NCI-H82 (cell line): ENCODE results near the gene FHOD3.

Source experiments
- DNase-seq: peaks from one replicate; lab custom pipeline; 2025; lab: John Stamatoyannopoulos, UW

Gene FHOD3

GRCh38 chr18:36630917-36631316, 333.4 kb downstream of the FHOD3 start:
- no peak for DNase-seq

DNA sequence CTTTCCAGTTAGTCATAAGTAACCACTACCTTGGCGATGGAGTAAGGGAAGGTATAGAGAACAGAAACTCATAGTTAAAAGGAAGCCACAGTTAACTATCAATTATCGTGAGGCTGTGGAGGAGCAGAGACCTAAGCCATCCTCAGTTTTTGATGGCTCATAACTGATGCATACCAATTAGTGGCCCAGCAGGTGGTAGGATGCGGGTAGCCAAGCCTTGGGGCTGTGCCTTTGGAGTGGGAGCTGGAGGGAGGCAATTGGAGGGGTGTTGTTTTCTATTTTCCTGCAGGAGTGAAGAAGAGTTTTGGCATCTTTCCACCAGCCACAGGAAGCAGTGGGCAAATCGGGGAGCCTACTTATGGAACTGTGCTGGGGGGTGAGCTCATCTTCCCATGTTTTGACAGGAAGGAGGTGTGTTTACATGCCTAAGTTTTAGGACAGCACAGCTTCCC, 336.5 kb downstream of the FHOD3 start:
- DNase-seq, result no peak

DNA sequence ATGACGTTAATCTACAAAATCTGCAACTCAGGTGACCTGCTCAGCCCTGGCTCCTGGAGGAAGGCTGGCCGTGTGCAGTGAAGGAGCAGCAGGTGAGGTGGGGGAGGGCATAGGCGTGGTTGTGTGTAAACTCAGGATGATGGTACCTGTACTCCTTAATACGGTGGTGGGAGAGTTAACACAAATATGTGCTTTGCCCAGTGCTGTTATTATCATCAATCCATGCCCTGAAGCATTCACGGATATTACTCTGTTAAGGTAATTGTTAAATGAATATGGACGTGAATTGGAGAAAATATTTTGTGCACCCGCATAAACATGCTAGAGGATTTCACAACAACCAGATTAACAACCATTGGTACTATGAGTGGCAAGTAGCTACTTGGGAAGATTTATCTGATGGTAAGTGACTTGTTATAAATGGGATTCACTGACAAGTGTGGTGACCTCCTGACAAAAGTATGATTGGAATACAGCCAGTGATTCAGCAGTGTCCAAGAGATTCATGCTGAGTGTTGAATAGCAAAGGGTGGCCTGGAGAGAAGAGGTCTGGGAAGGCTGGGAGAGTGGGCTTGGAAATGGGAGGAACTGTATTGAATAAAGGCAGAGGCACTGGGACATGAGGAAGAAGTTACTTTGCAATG, 337.2 kb downstream of the FHOD3 start:
- no peak for DNase-seq

DNA sequence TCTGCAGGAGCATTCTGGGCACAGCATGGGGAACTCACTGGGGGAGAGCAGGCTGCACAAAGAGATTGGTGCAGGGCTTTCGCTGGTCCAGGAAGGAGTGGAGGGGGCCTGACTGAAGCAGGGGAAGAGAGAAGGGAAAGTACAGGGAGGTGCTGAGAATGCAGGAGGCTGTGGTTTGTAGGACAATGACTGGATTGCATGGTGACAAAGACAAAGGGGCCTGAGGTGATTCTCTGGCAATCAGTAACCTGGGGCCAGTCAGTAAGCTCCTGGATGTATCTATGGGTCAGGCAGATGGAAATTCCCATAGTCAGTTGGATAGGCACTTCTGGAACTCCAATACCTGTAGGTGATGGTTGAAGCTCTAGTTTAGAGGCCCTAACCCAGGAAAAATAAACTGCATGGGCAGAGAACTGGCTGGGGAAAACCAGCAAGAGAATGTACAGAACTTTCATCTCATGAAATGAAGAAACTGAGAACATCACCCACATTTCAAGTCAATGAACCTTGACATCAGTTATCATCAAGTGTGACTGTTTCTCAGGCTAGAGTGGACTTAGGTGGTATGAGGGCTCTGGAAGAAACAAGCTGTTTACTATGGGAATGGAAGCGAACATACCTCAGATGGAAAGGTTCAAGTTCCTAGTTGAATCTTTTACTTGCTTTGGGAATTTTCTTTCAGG, 338.0 kb downstream of the FHOD3 start:
- no peak for DNase-seq

GRCh38 chr18:36636237-36636817, 338.8 kb downstream of the FHOD3 start:
- no peak for DNase-seq

DNA sequence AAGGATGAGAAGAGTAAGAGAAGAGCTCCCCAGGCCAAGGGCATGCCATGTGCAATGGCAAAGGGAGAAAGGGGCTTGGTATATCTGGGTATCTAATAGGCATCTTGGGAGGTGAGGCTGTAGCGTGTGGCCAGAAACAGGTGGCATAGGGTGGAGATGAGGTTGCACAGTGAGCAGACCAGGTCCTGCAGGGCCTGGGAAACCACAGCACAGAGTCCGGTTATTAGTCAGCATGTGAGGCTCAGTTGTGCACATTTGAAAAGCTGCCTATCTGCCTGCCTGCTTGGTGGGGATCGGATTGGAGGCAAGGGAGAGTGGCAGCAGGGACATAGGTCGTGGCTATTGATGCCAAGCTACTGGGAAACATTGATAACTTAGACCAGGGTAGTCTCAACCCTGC, 340.7 kb downstream of the FHOD3 start:
- no peak for DNase-seq

- no peak for DNase-seq
Measured at GRCh38 chr18:36640021-36640952, 342.8 kb downstream of the FHOD3 start.

DNA sequence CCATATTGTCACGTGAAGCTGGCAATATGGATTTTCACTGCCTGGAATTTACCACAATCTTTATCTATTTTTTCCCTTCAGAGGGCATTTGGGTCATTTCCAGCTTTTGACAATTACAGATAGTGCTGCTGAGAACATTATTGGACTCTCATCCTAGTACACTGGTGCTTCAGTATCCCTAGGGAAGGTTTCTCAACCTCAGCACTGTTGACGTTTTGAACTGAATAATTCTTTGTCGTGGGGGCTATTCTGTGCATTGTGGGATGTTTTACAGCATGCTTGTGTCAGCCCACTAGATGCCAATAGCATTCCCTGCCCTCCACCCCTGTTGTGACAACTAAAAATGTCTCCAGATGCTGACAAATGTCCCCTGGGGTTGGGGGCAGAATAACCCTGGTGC, 345.5 kb downstream of the FHOD3 start:
- no peak for DNase-seq

- no peak for DNase-seq
Measured at GRCh38 chr18:36648803-36649202, 351.3 kb downstream of the FHOD3 start.

DNA sequence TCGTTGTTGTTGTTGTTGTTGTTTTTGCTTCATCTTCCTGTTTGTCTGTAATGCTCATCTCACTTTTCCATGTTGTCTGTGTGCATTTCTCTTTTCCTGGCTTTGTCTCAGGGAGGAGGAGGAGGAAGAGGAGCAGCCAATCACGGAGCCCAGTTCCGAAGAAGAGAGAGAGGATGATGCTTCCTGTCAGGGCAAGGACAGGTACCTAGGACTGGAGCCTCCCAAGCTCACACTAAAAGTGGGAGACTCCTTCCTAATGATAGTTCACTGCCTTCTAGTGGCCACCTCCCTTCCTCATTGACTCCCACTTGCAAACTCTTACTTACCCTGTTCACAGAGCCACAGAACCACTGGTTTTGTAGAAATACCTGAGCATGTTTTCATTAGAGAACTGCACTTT, 351.7 kb downstream of the FHOD3 start:
- no peak for DNase-seq

DNA sequence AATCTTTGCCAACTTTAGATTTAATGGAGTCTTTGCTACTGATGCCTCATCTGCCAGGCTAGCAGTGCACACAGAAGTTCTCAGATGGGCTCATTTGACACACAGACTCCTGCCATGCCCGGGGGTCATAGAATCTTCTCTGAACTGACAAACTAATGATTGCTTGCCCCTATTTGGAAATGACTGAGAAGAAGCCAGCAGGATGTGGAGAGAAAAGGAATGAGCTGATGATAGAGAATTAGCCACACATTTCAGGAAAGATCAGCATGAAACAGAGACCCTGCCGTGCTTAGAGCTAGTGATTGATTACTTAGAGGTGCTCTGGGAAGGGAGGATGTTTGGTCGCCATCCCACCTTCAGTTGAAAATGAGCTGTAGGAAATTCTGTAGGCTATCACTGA, 352.8 kb downstream of the FHOD3 start:
- DNase-seq, result no peak

DNA sequence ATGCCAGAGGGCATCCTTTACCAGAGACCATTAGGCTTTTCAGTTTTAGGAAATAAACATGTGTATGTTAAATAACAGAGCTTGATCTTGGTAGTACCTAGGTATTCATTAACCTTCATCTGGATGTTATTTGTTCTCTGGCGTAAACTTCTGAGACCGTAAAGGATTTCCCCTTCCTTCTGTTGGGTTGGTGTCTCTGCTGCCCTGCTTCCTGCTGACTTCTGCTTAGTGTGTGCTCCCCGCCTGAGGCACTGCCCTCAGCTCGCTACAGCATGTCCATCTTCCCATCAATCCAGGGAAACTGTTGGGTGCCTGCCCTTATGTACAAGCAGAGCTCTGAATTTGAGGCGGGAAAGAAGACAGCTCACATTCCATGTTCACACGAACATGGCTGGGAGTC, 353.4 kb downstream of the FHOD3 start:
- DNase-seq, result no peak

DNA sequence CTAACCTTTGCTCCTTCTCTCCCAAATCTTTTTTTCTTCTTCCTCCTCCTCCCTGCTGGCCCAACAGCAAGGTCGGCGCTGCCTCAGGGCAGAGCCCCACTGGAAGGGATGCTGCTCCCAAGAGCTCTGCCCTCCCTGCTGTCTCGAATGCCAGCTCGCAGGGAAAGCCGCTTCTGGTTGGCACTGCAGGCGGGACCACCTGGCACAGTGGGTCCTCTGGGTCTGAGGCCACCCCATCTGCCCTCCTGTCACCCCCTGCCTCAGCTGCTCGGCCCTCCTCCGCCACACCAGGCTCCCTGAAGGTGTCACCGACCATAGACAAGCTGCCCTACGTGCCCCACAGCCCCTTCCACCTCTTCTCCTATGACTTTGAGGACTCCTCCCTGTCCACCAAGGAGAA, 355.0 kb downstream of the FHOD3 start:
- no peak for DNase-seq

DNA sequence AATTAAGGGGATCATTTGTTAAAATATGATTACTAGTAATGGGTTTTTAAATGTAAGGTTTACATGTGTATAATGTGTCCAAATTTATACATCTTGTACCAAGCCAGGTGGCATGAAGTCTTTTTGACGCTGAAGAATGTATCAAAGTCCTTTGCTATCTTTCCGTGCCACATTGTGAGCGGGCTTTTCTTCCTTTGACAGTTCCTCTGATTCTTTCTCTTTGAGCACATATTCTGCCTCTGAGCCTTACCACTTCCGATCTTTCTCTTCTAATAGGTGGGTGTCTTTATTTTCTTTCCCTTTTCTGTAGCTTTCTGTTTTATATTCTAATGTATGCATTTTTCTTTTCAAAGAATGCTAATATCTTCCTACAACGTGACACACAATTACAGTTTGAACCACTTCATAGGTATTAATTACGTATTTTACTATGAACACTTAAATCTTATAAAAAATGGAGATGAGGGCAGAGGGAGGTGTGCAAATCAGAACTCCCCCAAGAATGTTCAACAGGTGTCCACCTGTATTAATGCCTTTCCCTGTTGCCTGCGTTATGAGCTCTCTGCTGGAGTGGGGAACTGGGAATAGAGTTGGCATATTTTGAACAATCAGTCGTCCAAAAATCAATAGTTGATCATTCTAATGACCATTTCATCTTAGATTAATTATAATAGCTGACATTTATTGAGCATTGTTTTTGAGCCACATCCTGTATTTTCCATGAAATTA, 355.8 kb downstream of the FHOD3 start:
- no peak for DNase-seq

DNA sequence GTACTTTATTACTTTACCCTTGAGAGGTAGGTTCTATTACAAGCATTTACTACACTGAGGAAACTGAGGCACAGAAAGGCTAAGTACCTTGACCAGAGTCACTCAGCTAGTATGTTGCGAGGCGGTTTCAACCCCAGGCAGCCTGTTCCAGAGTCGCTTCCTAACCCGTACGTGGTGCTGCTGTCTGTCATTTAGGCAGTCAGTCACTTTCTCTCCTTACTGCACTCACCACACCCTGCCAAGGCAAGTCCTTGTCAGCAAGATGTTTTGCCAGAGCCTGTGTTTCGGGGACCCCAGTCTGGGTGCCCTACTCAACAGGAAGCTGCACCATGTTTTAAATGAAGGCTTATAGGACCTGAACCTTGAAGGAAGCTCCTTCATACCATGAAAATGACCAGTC, 356.4 kb downstream of the FHOD3 start:
- no peak for DNase-seq

DNA sequence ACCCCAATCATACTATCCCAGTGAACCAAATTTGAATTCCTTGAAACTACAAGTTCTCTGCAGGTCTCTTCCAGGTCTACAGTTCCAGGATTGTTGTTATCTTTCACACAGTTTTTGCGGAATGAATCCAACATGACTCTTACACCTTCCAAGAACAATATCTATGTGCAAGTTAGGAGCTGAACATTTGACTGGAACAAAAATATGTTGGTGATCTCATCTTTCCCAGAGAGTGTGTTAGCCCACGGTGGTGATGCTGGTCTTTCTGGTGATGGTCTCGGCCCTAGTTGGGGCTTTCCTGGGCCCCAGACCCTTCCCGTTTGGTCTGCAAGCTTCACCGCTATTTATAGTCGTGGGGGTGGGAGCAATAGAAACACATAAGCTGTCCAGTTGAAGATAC, 357.6 kb downstream of the FHOD3 start:
- DNase-seq, result no peak

DNA sequence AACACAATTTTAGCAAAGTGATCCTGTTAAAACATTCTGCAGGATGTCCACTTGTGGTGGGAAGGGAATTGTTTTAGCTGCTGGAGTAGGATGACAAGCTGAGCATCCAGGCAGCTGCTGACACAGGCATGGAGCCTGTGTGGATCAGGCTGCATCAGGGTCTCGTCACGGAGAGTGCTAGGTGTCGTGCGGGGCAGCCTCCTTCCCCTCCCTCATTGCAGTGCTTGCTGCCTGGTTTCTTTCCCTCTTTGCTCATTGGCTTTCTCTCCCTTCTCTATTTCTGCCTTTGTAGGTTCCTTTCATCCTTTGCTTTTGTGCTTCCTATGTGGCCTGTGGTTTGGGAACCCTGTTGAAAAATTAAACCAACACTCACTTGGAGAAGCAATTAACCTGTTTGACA, 358.4 kb downstream of the FHOD3 start:
- no peak for DNase-seq

DNA sequence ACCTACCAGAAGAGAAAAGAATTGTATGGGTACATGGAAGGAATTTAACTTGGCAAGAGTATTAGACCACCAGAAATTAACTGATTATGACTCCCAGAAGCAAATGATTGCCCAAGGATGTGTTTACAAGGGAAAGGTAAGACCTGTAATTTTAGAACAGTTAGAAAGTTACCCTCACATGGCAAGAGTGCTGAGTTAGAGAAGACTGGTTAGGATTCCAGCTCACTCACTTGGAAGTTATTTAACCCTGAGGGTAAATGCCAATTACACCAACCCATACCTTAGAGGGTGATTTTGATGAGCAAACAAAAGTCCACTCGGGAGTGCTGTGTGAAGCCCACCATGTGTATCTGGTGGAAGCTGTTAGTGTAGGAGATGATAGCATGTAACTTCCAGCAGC, 361.1 kb downstream of the FHOD3 start:
- DNase-seq, result no peak

- no peak for DNase-seq
Measured at GRCh38 chr18:36660311-36660710, 362.8 kb downstream of the FHOD3 start.

DNA sequence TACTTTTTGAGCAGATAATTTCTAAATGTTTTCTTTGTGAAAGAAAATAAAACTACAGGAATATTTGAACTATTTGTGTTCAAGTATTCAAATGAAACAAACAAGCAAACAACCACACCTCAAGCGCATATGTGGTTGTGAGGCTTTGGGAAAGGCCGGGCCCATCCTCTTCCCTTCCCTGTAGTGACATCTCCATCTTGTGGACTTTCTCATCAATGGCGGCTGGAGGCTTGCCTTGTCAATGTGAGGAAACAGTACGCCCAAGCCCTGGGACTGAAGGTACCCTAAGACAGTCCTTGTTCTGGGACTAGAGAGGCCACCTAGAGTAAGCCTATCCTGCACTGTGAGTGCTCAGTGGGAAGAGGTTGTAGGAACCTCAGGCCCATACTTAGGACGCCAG, 364.5 kb downstream of the FHOD3 start:
- DNase-seq, result peak; percentile 60

GRCh38 chr18:36663312-36663711, 365.8 kb downstream of the FHOD3 start:
- DNase-seq, result no peak

- no peak for DNase-seq
Measured at GRCh38 chr18:36665952-36666351, 368.4 kb downstream of the FHOD3 start.
